Suprapubic skin (tissue), 4 donors: ENCODE data around the gene PACSIN2.

Experiments
- EP300 ChIP-seq: sonication (generic); formaldehyde crosslinking; IDR thresholded peaks from one replicate; pipeline ENCODE4 v1.6.1; 2017; ENCODE audit warnings: antibody characterized with exemption
- POLR2A ChIP-seq, 2 donors: fragments of 450-650 bp; IDR thresholded peaks; one replicate each; pipeline ENCODE4 v1.6.1; 2017; ENCODE audit warnings: antibody characterized with exemption in 2 of 2, mild to moderate bottlenecking in 2 of 2, moderate library complexity in 2 of 2
- POLR2AphosphoS5 ChIP-seq, 3 donors: sonication (generic); formaldehyde crosslinking; IDR thresholded peaks; one replicate each; pipeline ENCODE4 v1.6.1; 2017; ENCODE audit warnings: antibody characterized with exemption in 3 of 3
- TF ChIP-seq, protein P1 (sequence below), 2 donors: fragments of 200-600 bp in 1 of 2; fragments of 450-650 bp in 1 of 2; sonication (generic) in 1 of 2; IDR thresholded peaks; one replicate each; pipeline ENCODE4 v1.5.1; 2016 to 2019; ENCODE audit warnings: antibody characterized with exemption in 2 of 2, mild to moderate bottlenecking in 1 of 2, moderate library complexity in 1 of 2

- TF ChIP-seq, protein P1, sequence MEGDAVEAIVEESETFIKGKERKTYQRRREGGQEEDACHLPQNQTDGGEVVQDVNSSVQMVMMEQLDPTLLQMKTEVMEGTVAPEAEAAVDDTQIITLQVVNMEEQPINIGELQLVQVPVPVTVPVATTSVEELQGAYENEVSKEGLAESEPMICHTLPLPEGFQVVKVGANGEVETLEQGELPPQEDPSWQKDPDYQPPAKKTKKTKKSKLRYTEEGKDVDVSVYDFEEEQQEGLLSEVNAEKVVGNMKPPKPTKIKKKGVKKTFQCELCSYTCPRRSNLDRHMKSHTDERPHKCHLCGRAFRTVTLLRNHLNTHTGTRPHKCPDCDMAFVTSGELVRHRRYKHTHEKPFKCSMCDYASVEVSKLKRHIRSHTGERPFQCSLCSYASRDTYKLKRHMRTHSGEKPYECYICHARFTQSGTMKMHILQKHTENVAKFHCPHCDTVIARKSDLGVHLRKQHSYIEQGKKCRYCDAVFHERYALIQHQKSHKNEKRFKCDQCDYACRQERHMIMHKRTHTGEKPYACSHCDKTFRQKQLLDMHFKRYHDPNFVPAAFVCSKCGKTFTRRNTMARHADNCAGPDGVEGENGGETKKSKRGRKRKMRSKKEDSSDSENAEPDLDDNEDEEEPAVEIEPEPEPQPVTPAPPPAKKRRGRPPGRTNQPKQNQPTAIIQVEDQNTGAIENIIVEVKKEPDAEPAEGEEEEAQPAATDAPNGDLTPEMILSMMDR (IDR thresholded peaks at IDR 0.05): no peak
- no peak for TF ChIP-seq EP300
- TF ChIP-seq POLR2A (IDR thresholded peaks at IDR 0.05): no peak
- no peak for TF ChIP-seq POLR2AphosphoS5 (IDR thresholded peaks at IDR 0.05)
Measured at GRCh38 chr22:42878561-42879305, 136.2 kb downstream of the PACSIN2 start.
